GM10847 (cell line): ENCODE measurements around the gene ACAD8.

ENCODE experiments used
- POLR2A ChIP-seq: IDR thresholded peaks from 2 replicates; pipeline ENCODE4 v1.6.1; 2011; ENCODE audit not compliant: insufficient read length; ENCODE audit errors: extremely low read depth

ACAD8 gene

GRCh38 chr11:134275534-134276395 lies 22.4 kb downstream of the ACAD8 start, which contains the start of gene GLB1L3:
GLB1L3 (plus strand) TSS chr11:134276379; CDS start chr11:134276741, 362 bp downstream.
- TF ChIP-seq POLR2A = no peak

GRCh38 chr11:134276396-134277182 lies 23.2 kb downstream of the ACAD8 start:
- TF ChIP-seq POLR2A = no peak

- TF ChIP-seq POLR2A = no peak
Measured at GRCh38 chr11:134277183-134278001, 24.0 kb downstream of the ACAD8 start.

GRCh38 chr11:134278356-134278755 lies 25.0 kb downstream of the ACAD8 start:
- no peak for TF ChIP-seq POLR2A

- no peak for TF ChIP-seq POLR2A
Measured at GRCh38 chr11:134282121-134283045, 29.0 kb downstream of the ACAD8 start.

- no peak for TF ChIP-seq POLR2A
Measured at GRCh38 chr11:134283461-134284230, 30.3 kb downstream of the ACAD8 start.

GRCh38 chr11:134287561-134287960 lies 34.2 kb downstream of the ACAD8 start:
- TF ChIP-seq POLR2A = no peak

GRCh38 chr11:134288486-134288885 lies 35.1 kb downstream of the ACAD8 start:
- no peak for TF ChIP-seq POLR2A

GRCh38 chr11:134289167-134289566 lies 35.8 kb downstream of the ACAD8 start:
- TF ChIP-seq POLR2A = no peak

GRCh38 chr11:134289789-134290188 lies 36.4 kb downstream of the ACAD8 start:
- TF ChIP-seq POLR2A = no peak

- no peak for TF ChIP-seq POLR2A
Measured at GRCh38 chr11:134290646-134291045, 37.3 kb downstream of the ACAD8 start.

GRCh38 chr11:134291196-134291595 lies 37.8 kb downstream of the ACAD8 start:
- TF ChIP-seq POLR2A = no peak

GRCh38 chr11:134292661-134293060 lies 39.3 kb downstream of the ACAD8 start:
- no peak for TF ChIP-seq POLR2A
